ENCODE results near the gene PREPL.

DNA sequence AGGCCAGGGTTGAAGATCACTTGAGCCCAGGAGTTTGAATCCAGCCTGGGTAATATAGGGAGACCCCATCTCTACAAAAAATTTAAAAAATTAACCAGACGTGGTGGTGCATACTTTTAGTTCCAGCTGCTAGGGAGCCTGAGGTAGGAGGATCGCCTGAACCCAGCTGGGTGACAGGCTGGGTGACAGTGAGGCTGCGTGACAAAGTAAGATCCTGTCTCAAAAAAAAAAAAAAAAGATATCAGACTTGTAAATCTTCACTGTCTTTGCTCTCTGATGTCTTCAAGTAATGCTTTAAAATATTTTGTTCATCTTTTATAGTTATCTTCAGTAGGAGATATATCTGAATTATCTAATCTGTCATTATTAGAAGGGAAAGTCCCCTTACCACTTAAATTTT lies 11.0 kb upstream of the PREPL start:
- TF ChIP-seq LEF1 (IDR thresholded peaks at IDR 0.05; ENCODE audit: borderline replicate concordance), result no peak
- no peak for TF ChIP-seq BHLHE40 (IDR thresholded peaks at IDR 0.05; ENCODE audit: borderline replicate concordance)
- TF ChIP-seq SUZ12 (IDR thresholded peaks at IDR 0.05), result no peak
- no peak for TF ChIP-seq FOXA1 (IDR thresholded peaks at IDR 0.05)
- TF ChIP-seq HDGF (IDR thresholded peaks at IDR 0.05; ENCODE audit: borderline replicate concordance), result no peak
- no peak for TF ChIP-seq ELF4 (IDR thresholded peaks at IDR 0.05)
- no peak for TF ChIP-seq CTBP1 (IDR thresholded peaks at IDR 0.05; ENCODE audit: borderline replicate concordance)
- no peak for TF ChIP-seq NFRKB (IDR thresholded peaks at IDR 0.05)
- no peak for TF ChIP-seq ARNT (IDR thresholded peaks at IDR 0.05)
- TF ChIP-seq FOXK2 (IDR thresholded peaks at IDR 0.05), result no peak
- no peak for TF ChIP-seq TARDBP (IDR thresholded peaks at IDR 0.05)
- no peak for TF ChIP-seq ZNF384 (IDR thresholded peaks at IDR 0.05)

Data from HEK293T (cell line).